Testis (tissue), 3 donors: ENCODE measurements around the gene ATP5PD. TPM values are rescaled to one million over a fixed set of nuclear protein-coding genes. Genes with fewer than 3 reads are reported as not detected.
"Not testable (repeated sequence)": the region's sequence is repeated elsewhere in the genome, so short reads cannot be mapped to it uniquely, and the experiment has no call there.

Source experiments
- DNase-seq: peaks from one replicate; pipeline ENCODE4 v3.0.0-alpha.2; 2019
- H3K27ac ChIP-seq, 2 donors: fragments of 200-600 bp; sonication (generic); one replicate each; pipeline ENCODE4 v1.5.1; 2019
- H3K27me3 ChIP-seq: fragments of 200-600 bp; sonication (generic); one replicate; pipeline ENCODE4 v1.5.1; 2019
- H3K36me3 ChIP-seq: fragments of 200-600 bp; sonication (generic); one replicate; pipeline ENCODE4 v1.5.1; 2017; ENCODE audit warnings: low read depth; ENCODE audit errors: missing control alignments
- H3K4me1 ChIP-seq: fragments of 200-600 bp; sonication (generic); one replicate; pipeline ENCODE4 v1.5.1; 2019
- H3K4me3 ChIP-seq, 2 donors: fragments of 200-600 bp; sonication (generic); one replicate each; pipeline ENCODE4 v1.5.1; 2017 to 2019
- H3K9me3 ChIP-seq: fragments of 200-600 bp; sonication (generic); one replicate; pipeline ENCODE4 v1.5.1; 2017
- CTCF ChIP-seq, 3 experiments: fragments of 450-650 bp in 2 of 3; fragments of 200-600 bp in 1 of 3; sonication (generic) in 1 of 3; IDR thresholded peaks; one replicate each; pipeline ENCODE4 v1.5.1; 2016 to 2019; ENCODE audit warnings: antibody characterized with exemption in 3 of 3, mild to moderate bottlenecking in 2 of 3, moderate library complexity in 1 of 3
- POLR2A ChIP-seq: fragments of 450-650 bp; IDR thresholded peaks from one replicate; pipeline ENCODE4 v1.6.1; 2017; ENCODE audit warnings: antibody characterized with exemption, mild to moderate bottlenecking, moderate library complexity
- WGBS, 2 donors: methylation state at CpG; one replicate each; pipeline ENCODE4 v1.1.5; 2018; 5-methylcytosine and 5-hydroxymethylcytosine counted together
- intact Hi-C: fragments of 100-400 bp; cut with DNase I; formaldehyde crosslinking; loops from one replicate; pipeline ENCODE4 v1.15.1; 2023; ENCODE audit warnings: low total_unique reads
- polyA plus RNA-seq: library from polyadenylated mRNA; stranded (reverse); fragments of 350-450 nt; fragmentation: Illumina TruSeq; extraction: RNeasy Lipid Tissue Mini Kit (QIAGEN cat#74804); gene quantifications from one replicate; pipeline ENCODE4 v1.2.3, GENCODE V29; 2014; ENCODE audit warnings: low read depth, low replicate concordance; ENCODE audit not compliant: insufficient read depth
- total RNA-seq, 2 donors: library from RNA; depleted of rRNA; stranded (reverse); fragments of >200 nt; gene quantifications; one replicate each; pipeline ENCODE4 v1.2.3, GENCODE V29; 2016

The ATP5PD gene
- total and polyA plus RNA-seq, 3 donors from 2014 or later = 126 to 190 (median 148) TPM

DNA sequence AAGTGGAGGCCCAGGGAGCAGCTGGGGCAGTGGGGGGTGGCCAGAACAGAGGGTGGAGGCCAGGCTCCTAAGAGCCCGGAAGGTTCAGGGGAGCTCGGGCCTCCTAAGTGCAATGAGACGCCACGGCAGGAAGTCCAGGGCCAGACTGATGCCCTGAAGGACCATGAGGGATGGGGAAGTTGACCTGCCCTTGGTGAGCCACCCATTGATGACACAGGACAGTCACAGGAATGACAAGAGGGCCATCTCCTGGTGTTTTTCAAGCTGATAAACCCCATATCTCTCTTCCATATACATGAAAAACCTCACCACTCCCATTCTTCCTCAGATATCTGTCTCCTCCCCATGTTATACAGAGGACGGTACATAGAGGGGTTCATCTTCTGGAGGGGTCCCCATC is 40.1 kb downstream of the ATP5PD start:
- H3K4me1 ChIP-seq = peaks cover 14% of the 10 kb centered on the region
- no peak overlapping the region for H3K27ac ChIP-seq
- intact Hi-C loops = no loop called here
- no peak for TF ChIP-seq POLR2A
- no peak for TF ChIP-seq CTCF (IDR thresholded peaks at IDR 0.05)
- no peaks in the 10 kb centered on the region for H3K9me3 ChIP-seq
- DNase-seq = no peak
- H3K4me3 ChIP-seq = no peak overlapping the region
- H3K36me3 ChIP-seq = no peaks in the 10 kb centered on the region
- H3K27me3 ChIP-seq = no peaks in the 10 kb centered on the region
- 87 to 88% methylated on average over 5 of the region's 5 CpGs for WGBS, 2 donors

- 87 to 94% methylated on average over 6 of the region's 6 CpGs for WGBS, 2 donors
- H3K36me3 ChIP-seq, intact Hi-C loops, H3K4me3 ChIP-seq, DNase-seq, H3K9me3 ChIP-seq, H3K27me3 ChIP-seq, H3K27ac ChIP-seq: not testable (repeated sequence)
- peaks cover 14% of the 10 kb centered on the region for H3K4me1 ChIP-seq
These were observed 40.7 kb downstream of the ATP5PD start for GRCh38 chr17:75006084-75006483.

- H3K27ac ChIP-seq = no peak overlapping the region
- no peak for DNase-seq
- H3K9me3 ChIP-seq = no peaks in the 10 kb centered on the region
- intact Hi-C loops = no loop called here
- TF ChIP-seq POLR2A (no peak), CTCF (IDR thresholded peaks at IDR 0.05) (no peak)
- no peak overlapping the region for H3K4me3 ChIP-seq
- 85 to 89% methylated on average over 8 of the region's 8 CpGs for WGBS, 2 donors
- peaks cover 14% of the 10 kb centered on the region for H3K4me1 ChIP-seq
- no peaks in the 10 kb centered on the region for H3K36me3 ChIP-seq
- H3K27me3 ChIP-seq = no peaks in the 10 kb centered on the region
These were observed 41.5 kb downstream of the ATP5PD start for GRCh38 chr17:75005291-75005690.

DNA sequence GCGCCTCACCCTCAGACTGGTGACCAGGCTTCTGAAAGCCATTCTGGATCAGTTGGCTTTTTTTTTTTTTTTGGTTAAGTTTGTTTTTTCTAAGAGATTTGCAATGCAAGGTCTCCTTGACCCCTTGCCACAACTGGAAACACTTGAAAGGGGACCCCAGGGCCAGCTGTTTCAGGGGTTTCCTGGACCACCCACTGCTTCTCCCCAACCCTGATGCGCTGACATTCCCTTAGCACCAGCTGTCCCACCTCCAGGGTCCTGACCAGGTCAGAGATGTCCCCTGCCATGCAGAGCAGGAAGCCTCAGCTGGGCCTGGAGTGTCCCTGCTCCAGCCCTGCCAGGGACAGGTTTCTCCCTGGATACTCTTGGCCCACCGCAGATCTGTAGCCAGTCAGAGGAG is 42.4 kb downstream of the ATP5PD start:
- no peak for DNase-seq
- no peak overlapping the region for H3K27ac ChIP-seq
- WGBS, 2 donors = 80 to 82% methylated on average over 2 to 3 of the region's 3 CpGs
- no peaks in the 10 kb centered on the region for H3K9me3 ChIP-seq
- H3K36me3 ChIP-seq = no peaks in the 10 kb centered on the region
- H3K27me3 ChIP-seq = no peaks in the 10 kb centered on the region
- peaks cover 14% of the 10 kb centered on the region for H3K4me1 ChIP-seq
- intact Hi-C loops = no loop called here
- no peak overlapping the region for H3K4me3 ChIP-seq
- TF ChIP-seq POLR2A (no peak), CTCF (IDR thresholded peaks at IDR 0.05) (no peak)

DNA sequence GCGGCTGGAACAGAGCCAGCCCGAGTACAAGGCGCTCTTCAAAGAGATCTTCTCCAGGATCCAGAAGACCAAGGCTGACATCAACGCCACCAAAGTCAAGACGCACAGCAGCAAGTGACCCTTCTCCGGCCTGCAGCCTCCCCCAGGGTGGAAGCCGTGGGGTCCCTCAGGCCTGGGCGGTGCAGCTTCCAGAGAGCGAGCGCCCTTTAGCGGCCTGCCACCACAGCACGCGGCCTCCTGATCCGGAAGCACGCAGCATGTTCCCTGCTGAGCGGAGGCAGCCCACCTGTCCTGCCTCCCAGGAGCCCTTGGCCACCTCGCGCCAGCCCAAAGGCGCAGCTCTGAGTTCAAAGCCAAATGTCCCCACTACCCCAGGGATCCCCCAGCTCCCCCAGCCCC is 42.8 kb downstream of the ATP5PD start:
- H3K4me1 ChIP-seq = peaks cover 14% of the 10 kb centered on the region
- H3K27me3 ChIP-seq = no peaks in the 10 kb centered on the region
- peak overlapping the region in 1 of 2 donors; percentile 23 for H3K4me3 ChIP-seq
- TF ChIP-seq CTCF (IDR thresholded peaks at IDR 0.05) (no peak), POLR2A (no peak)
- no peaks in the 10 kb centered on the region for H3K36me3 ChIP-seq
- DNase-seq = peak; percentile 75
- 44 to 52% methylated on average over 18 of the region's 19 CpGs for WGBS, 2 donors
- intact Hi-C loops = no loop called here
- no peak overlapping the region for H3K27ac ChIP-seq
- H3K9me3 ChIP-seq = no peaks in the 10 kb centered on the region
